Esophagus (tissue), 2 donors: ENCODE measurements around the gene DPH1. TPM values are rescaled to one million over a fixed set of nuclear protein-coding genes. Genes with fewer than 3 reads are reported as not detected.

ENCODE experiments used
- H3K27ac ChIP-seq, 2 donors: one replicate each; pipeline ENCODE4 v1.5.1; 2013; ENCODE audit warnings: low read depth in 2 of 2, mild to moderate bottlenecking in 2 of 2, inconsistent platforms in 1 of 2, low read length in 1 of 2, moderate library complexity in 1 of 2
- H3K27me3 ChIP-seq, 2 donors: one replicate each; pipeline ENCODE4 v1.6.1; 2013; ENCODE audit warnings: low read length in 2 of 2, control low read depth in 1 of 2, mild to moderate bottlenecking in 1 of 2; ENCODE audit not compliant: insufficient read depth in 2 of 2, control insufficient read depth in 1 of 2
- H3K36me3 ChIP-seq, 2 donors: one replicate each; pipeline ENCODE4 v1.6.1; 2013; ENCODE audit warnings: low read length in 1 of 2; ENCODE audit not compliant: control insufficient read depth in 2 of 2, insufficient read depth in 2 of 2
- H3K4me1 ChIP-seq, 2 donors: one replicate each; pipeline ENCODE4 v1.6.1; 2013; ENCODE audit warnings: low read length in 1 of 2; ENCODE audit not compliant: control insufficient read depth in 2 of 2, insufficient read depth in 2 of 2
- H3K4me3 ChIP-seq, 2 donors: one replicate each; pipeline ENCODE4 v1.5.1; 2013; ENCODE audit warnings: low read length in 2 of 2, mild to moderate bottlenecking in 2 of 2, low read depth in 1 of 2, moderate library complexity in 1 of 2
- H3K9me3 ChIP-seq, 2 donors: one replicate each; pipeline ENCODE4 v1.6.1; 2013; ENCODE audit warnings: mild to moderate bottlenecking in 2 of 2, low read depth in 1 of 2, low read length in 1 of 2, moderate library complexity in 1 of 2; ENCODE audit not compliant: control insufficient read depth in 2 of 2, insufficient read depth in 1 of 2
- WGBS, 2 donors: extraction: QIAGEN DNeasy Blood & Tissue Kit; methylation state at CpG; one replicate each; pipeline ENCODE4 v1.1.7; 2013; 5-methylcytosine and 5-hydroxymethylcytosine counted together
- polyA plus RNA-seq, 2 donors: library from polyadenylated mRNA; stranded (reverse); fragments of 200-250 nt; gene quantifications; one replicate each; pipeline ENCODE4 v1.2.3, GENCODE V29; 2013
- donor health status: healthy with polysubstance abuse.
- donor health status: Bipolar disorder and iron deficiency.

Gene DPH1
- polyA plus RNA-seq, 2 donors: 18.8 to 21.0 TPM

GRCh38 chr17:2053380-2054261 is 23.7 kb downstream of the DPH1 start:
- Histone ChIP-seq H3K27ac (peak overlapping the region; percentile 53 to 70), H3K4me3 (peak overlapping the region; percentile 34 to 40), H3K36me3 (peaks cover 0 to 3% of the 10 kb centered on the region in 2 donors), H3K27me3 (peaks cover 0 to 2% of the 10 kb centered on the region in 2 donors), H3K4me1 (peaks cover 6 to 32% of the 10 kb centered on the region in 2 donors), H3K9me3 (peaks cover 0 to 2% of the 10 kb centered on the region in 2 donors)
- WGBS, 2 donors: 5% methylated on average over 68 to 84 of the region's 84 CpGs

GRCh38 chr17:2054262-2054511 is 24.2 kb downstream of the DPH1 start:
- Histone ChIP-seq H3K4me3 (peak overlapping the region in 1 of 2 donors; percentile 34), H3K36me3 (peaks cover 0 to 3% of the 10 kb centered on the region in 2 donors), H3K4me1 (peaks cover 6 to 30% of the 10 kb centered on the region in 2 donors), H3K27ac (peak overlapping the region; percentile 53 to 70), H3K27me3 (peaks cover 0 to 2% of the 10 kb centered on the region in 2 donors), H3K9me3 (peaks cover 0 to 2% of the 10 kb centered on the region in 2 donors)
- 3 to 5% methylated on average over 16 of the region's 16 CpGs for WGBS, 2 donors

GRCh38 chr17:2054512-2055291 is 24.7 kb downstream of the DPH1 start, which contains the start of gene HIC1:
HIC1 (plus strand) TSS chr17:2055103; CDS start chr17:2056691, 1,588 bp downstream.
- peaks cover 6 to 27% of the 10 kb centered on the region in 2 donors for H3K4me1 ChIP-seq
- peak within 1 kb of the TSS; percentile 70 to 86 for H3K27ac ChIP-seq
- peaks cover 0 to under 1% of the 10 kb centered on the region in 2 donors for H3K9me3 ChIP-seq
- H3K4me3 ChIP-seq: peak within 1 kb of the TSS; percentile 50 to 53
- H3K27me3 ChIP-seq: peaks cover 0 to 2% of the 10 kb centered on the region in 2 donors
- H3K36me3 ChIP-seq: peaks cover 0 to 3% of the 10 kb centered on the region in 2 donors
- 1% methylated on average over 69 to 72 of the region's 72 CpGs for WGBS, 2 donors

GRCh38 chr17:2055292-2056205 is 25.6 kb downstream of the DPH1 start:
- WGBS, 2 donors: 4% methylated on average over 89 to 112 of the region's 113 CpGs
- Histone ChIP-seq H3K9me3 (no peaks in the 10 kb centered on the region), H3K4me1 (peaks cover 6 to 27% of the 10 kb centered on the region in 2 donors), H3K27ac (peak overlapping the region; percentile 57 to 86), H3K4me3 (peak overlapping the region; percentile 50 to 53), H3K36me3 (peaks cover 1 to 3% of the 10 kb centered on the region in 2 donors), H3K27me3 (no peaks in the 10 kb centered on the region)

- Histone ChIP-seq H3K27ac (peak overlapping the region; percentile 57 to 86), H3K4me3 (peak overlapping the region; percentile 15 to 53), H3K9me3 (no peaks in the 10 kb centered on the region), H3K27me3 (no peaks in the 10 kb centered on the region), H3K36me3 (peaks cover 5 to 12% of the 10 kb centered on the region in 2 donors), H3K4me1 (peaks cover 6 to 30% of the 10 kb centered on the region in 2 donors)
- WGBS, 2 donors: 16 to 33% methylated on average over 81 to 85 of the region's 85 CpGs
These were observed 26.5 kb downstream of the DPH1 start for GRCh38 chr17:2056206-2057174.

GRCh38 chr17:2057175-2057759 is 27.3 kb downstream of the DPH1 start:
- Histone ChIP-seq H3K36me3 (peaks cover 5 to 13% of the 10 kb centered on the region in 2 donors), H3K4me3 (peak overlapping the region; percentile 15 to 53), H3K9me3 (no peaks in the 10 kb centered on the region), H3K4me1 (peaks cover 6 to 30% of the 10 kb centered on the region in 2 donors), H3K27ac (peak overlapping the region; percentile 26 to 69), H3K27me3 (no peaks in the 10 kb centered on the region)
- WGBS, 2 donors: 9 to 25% methylated on average over 47 to 81 of the region's 81 CpGs

- 29 to 44% methylated on average over 95 to 98 of the region's 98 CpGs for WGBS, 2 donors
- no peaks in the 10 kb centered on the region for H3K9me3 ChIP-seq
- H3K4me1 ChIP-seq: peaks cover 6 to 30% of the 10 kb centered on the region in 2 donors
- peaks cover 5 to 16% of the 10 kb centered on the region in 2 donors for H3K36me3 ChIP-seq
- H3K4me3 ChIP-seq: peak overlapping the region; percentile 28 to 53
- no peaks in the 10 kb centered on the region for H3K27me3 ChIP-seq
- peak overlapping the region; percentile 46 to 69 for H3K27ac ChIP-seq
These were observed 28.0 kb downstream of the DPH1 start for GRCh38 chr17:2057760-2058585.
